ENCODE measurements around the gene SSX7. TPM values are rescaled to one million over a fixed set of nuclear protein-coding genes. Genes with fewer than 3 reads are reported as not detected.
"Not testable (repeated sequence)": the region's sequence is repeated elsewhere in the genome, so short reads cannot be mapped to it uniquely, and the experiment has no call there.

SSX7 gene, protein sequence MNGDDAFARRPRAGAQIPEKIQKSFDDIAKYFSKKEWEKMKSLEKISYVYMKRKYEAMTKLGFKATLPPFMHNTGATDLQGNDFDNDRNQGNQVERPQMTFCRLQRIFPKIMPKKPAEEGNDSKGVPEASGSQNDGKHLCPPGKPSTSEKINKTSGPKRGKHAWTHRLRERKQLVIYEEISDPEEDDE
- not detected for total RNA-seq

DNA sequence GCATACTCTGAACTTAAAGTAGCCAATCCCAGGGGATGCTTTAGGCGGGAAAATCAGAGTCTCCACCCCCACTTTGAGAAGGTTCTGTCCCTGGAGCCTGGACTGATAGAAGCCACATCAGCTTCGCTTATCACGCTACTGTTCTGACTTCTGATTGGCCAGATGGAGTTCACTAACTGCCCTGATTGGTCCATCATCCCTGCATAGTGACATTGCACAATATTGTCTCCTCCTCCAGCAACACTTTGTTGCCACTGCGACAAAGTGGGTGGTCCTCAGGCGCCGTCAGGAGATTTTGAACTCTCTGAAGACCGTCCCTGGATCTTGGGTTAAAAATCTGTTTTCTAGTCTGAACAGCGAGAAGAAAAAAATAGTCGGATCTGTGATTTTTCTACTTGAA lies at the start of gene SSX7:
SSX7 (minus strand) TSS at position 101 of the 400 bp plus-strand sequence. CDS start 1,428 bp downstream, outside the sequence.
- not testable (repeated sequence) for ATAC-seq (ENCODE audit: low FRiP score); DNase-seq (ENCODE audit: low spot score)

DNA sequence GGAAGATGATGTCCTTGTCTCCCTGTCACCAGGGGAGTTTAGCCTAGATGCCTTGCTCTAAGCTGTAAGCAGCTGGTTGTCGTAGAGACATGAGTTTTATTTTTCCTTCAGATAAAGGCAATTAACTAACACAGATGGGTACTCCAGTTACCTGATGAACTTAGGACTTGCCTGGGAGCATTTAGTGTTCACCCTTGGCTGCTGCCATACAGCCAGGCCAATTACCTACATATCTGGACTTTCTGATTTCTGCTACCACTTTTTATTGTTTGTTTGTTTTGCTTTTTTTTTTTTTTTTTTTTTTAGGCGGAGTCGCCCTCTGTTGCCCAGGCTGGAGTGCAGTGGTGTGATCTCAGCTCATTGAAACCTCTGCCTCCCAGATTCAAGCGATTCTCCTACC lies 37.3 kb upstream of the SSX7 start:
- not testable (repeated sequence) for ATAC-seq (ENCODE audit: low FRiP score); DNase-seq (ENCODE audit: low spot score)

DNA sequence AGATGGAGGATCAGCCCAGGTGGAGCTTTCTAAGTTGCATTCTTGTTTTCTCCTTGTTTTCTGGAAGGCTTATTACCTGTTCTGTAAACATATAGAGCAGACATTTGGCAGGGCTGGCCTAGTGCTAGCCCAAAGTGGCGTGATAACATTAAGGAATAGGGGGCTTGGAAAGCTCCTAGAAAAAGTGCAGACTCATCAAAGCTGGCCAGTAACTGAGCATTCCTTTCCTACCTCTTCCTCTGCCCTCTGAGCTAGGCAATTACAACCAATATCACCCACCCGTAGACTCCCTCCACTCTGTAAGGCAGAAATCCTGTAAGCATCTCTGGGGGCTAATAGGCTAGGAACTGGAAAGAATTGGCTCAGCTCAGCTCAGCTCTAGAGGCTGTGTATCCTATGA lies 7.5 kb upstream of the SSX7 start:
- not testable (repeated sequence) for ATAC-seq (ENCODE audit: low FRiP score); DNase-seq (ENCODE audit: low spot score)

DNA sequence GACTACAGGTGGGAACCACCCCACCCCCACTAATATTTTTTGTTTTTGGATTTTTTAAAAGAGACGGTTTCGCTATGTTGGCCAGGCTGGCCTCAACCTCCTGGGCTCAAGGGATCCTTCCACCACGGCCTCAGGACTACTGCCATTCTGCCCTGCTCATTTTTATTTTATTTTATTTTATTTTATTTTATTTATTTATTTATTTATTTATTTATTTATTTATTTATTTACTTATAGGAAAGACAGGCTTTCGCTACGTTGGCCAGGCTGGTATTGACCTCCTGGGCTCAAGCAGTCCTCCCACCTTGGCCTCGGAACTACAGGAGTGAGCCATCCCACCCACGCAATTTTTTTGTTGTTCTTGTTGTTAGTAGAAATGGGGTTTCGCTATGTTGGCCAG lies 775 bp upstream of the SSX7 start:
- DNase-seq (ENCODE audit: low spot score), result not testable (repeated sequence)

DNA sequence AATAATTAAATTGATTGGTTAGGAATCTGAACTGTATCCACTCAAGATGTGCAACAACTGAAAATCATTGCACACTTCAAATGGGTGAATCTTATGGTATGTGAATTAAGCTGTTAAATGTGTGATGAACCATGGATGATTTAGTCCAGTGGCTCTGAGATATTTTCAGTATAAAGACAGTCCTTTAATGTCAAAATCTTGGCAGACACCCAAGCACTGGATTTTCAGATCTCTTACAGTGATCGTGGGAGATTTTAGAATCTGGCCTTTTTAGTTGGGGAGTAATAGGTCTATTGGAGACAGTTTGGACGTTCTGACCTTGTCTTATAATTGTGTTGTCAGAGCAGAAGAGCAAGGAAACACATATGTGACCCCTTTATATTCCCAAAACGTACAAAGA lies 4.0 kb downstream of the SSX7 start:
- DNase-seq (ENCODE audit: low spot score); ATAC-seq (ENCODE audit: low FRiP score): not testable (repeated sequence)

More for the DNA sequence above, 775 bp upstream of the SSX7 start:
- not testable (repeated sequence) for ATAC-seq (ENCODE audit: low FRiP score)

DNA sequence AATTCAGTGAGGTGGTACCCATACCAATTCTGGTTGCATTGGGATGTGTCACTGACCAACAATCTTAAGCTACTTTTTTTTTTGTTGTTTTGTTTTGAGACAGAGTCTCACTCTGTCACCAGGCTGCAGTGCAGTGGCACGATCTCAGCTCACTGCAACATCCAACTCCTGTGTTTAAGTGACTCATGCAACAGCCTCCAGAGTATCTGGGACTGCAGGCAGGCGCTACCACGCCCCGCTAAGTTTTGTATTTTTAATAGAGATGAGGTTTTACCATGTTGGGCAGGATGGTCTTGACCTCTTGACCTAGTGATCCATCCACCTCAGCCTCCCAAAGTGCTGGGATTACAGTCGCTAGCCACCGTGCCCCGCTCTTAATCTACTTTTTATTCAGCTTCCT lies 5.7 kb downstream of the SSX7 start:
- ATAC-seq (ENCODE audit: low FRiP score); DNase-seq (ENCODE audit: low spot score): not testable (repeated sequence)

DNA sequence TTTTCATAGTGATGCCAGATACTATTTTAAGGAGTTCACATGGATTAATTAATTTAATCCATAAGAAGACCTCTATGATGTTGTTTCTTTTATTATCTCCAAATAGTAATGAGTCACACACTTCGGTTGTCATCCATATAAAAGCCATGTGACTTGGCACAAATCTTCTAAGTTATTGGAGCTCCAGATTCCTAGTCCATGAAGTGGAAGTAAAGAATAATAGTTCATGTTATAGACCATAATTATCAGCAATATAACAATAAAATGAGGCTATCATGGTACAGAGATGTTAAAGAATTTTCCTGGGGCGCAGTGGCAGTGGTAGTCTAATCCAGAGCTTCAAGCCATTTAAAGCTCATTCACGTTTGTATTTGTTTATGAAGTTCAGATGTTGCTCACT lies 26.2 kb downstream of the SSX7 start:
- ATAC-seq (ENCODE audit: low FRiP score), result not testable (repeated sequence)

DNA sequence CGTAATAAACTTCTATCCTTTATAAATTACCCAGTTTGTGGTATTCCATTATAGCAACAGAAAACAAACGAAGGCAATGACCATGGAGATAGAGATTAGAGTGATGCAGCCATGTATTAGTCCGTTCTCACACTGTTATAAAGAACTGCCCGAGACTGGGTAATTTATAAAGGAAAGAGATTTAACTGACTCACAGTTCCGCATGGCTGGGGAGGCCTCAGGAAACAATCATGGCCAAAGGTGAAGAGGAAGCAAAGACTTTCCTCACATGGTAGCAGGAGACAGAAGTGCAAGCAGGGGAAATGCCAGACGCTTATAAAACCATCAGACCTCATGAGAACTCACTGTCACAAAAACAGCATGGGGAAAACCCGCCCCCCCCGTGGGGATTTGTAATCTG lies 34.0 kb downstream of the SSX7 start:
- not testable (repeated sequence) for ATAC-seq (ENCODE audit: low FRiP score); DNase-seq (ENCODE audit: low spot score)

More for the DNA sequence above, 26.2 kb downstream of the SSX7 start:
- not testable (repeated sequence) for DNase-seq (ENCODE audit: low spot score)

DNA sequence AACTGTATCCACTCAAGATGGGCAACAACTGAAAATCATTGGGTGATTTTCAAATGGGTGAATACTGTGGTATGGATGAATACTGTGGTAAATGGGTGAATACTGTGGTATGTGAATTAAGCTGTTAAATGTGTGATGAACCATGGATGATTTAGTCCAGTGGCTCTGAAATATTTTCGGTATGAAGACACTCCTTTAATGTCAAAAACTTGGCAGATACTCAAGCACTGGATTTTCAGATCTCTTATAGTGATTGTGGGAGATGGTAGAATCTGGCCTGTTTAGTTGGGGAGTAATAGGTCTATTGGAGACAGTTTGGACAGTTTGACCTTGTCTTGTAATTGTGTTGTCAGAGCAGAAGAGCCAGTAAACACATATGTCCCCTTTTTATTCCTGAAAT lies 45.7 kb downstream of the SSX7 start:
- DNase-seq (ENCODE audit: low spot score) (no peak), ATAC-seq (ENCODE audit: low FRiP score) (no peak)
- TF ChIP-seq, protein P1, sequence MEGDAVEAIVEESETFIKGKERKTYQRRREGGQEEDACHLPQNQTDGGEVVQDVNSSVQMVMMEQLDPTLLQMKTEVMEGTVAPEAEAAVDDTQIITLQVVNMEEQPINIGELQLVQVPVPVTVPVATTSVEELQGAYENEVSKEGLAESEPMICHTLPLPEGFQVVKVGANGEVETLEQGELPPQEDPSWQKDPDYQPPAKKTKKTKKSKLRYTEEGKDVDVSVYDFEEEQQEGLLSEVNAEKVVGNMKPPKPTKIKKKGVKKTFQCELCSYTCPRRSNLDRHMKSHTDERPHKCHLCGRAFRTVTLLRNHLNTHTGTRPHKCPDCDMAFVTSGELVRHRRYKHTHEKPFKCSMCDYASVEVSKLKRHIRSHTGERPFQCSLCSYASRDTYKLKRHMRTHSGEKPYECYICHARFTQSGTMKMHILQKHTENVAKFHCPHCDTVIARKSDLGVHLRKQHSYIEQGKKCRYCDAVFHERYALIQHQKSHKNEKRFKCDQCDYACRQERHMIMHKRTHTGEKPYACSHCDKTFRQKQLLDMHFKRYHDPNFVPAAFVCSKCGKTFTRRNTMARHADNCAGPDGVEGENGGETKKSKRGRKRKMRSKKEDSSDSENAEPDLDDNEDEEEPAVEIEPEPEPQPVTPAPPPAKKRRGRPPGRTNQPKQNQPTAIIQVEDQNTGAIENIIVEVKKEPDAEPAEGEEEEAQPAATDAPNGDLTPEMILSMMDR (IDR thresholded peaks at IDR 0.05), result no peak

DNA sequence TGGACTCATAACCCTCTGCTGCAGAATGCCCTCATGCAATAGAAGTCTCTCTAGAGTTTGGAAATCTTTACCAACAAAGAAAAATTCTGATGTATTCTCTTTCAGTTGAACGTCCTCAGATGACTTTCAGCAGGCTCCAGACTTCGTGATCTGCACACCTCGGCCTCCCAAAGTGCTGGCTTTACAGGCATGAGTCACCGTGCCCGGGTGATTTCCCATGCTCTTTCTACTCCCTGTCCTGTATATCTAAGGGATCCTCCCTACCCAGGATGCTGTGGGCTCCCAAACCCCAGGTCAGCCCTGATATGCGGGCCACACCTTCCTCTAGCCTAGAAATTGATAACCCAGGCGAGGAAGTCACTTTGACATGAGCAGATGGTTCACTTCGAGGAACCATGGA lies 51.5 kb downstream of the SSX7 start:
- not testable (repeated sequence) for DNase-seq (ENCODE audit: low spot score); ATAC-seq (ENCODE audit: low FRiP score)

DNA sequence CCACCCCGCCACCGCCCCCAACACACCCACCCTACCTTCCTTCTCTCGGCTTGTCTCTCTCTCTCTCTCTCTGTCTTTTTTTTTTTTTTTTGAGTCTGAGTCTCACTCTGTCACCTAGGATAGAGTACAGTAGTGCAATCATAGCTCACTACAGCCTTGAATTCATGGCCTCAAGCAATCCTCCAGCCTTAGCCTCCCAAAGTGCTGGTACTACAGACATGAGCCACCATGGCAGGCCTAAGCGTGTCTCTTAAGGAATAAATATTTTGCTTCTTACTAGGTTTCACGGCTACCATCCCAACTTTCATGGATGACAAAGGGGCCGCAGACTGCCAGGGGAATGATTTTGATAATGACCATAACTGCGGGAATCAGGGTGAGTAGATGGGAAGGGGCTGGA lies 55.8 kb downstream of the SSX7 start:
- ATAC-seq (ENCODE audit: low FRiP score) (no peak), DNase-seq (ENCODE audit: low spot score) (no peak)
- TF ChIP-seq, protein P1 (IDR thresholded peaks at IDR 0.05), result no peak

DNA sequence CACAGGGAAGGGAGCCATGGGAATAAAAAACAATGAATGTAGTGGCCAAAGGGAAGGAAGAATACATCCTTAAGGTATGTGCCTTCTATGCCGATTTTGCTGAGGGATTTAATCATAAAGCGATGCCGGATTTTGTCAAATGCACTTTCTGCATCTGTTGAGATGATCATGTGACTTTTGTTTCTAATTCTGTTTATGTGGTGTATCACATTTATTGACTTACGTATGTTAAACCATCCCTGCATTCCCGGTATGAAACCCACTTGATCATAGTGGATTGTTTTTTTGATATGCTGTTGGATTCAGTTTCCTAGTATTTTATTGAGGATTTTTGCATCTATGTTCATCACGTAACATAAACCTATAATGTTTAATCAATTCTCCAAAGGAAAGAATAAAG lies 60.0 kb downstream of the SSX7 start:
- DNase-seq (ENCODE audit: low spot score), result no peak
- TF ChIP-seq, protein P1 (IDR thresholded peaks at IDR 0.05), result no peak
- ATAC-seq (ENCODE audit: low FRiP score), result no peak

Small RNA genes lying within 50 kb of the gene (small RNA-seq; reads per million reads assigned to genes)
- not detected for gene AL450023.3
- gene RNA5SP504, result not detected

Other genes starting within 250 kb of the SSX7 start
- not detected for gene XAGE1A, start 159.1 kb downstream of the SSX7 start, total RNA-seq
- not detected for gene XAGE1B, start 137.8 kb downstream of the SSX7 start, total RNA-seq
- not detected for gene SSX2, start 52.3 kb upstream of the SSX7 start, total RNA-seq
- gene SSX2B, start 96.4 kb upstream of the SSX7 start, total RNA-seq, result not detected
- not detected for gene SPANXN5, start 142.5 kb upstream of the SSX7 start, total RNA-seq
- gene XAGE5, start 156.4 kb upstream of the SSX7 start, total RNA-seq, result not detected
- gene XAGE3, start 213.2 kb upstream of the SSX7 start, total RNA-seq, result not detected
- 10 to 100 TPM; 21.0 to 25.5 (median 24.5) TPM for gene FAM156B, start 242.4 kb upstream of the SSX7 start, total RNA-seq

Data from omental fat pad (tissue), 4 donors.